Measurements from ENCODE around the gene CYGB.
"Not testable (repeated sequence)": the region's sequence is repeated elsewhere in the genome, so short reads cannot be mapped to it uniquely, and the experiment has no call there.

CYGB gene

GRCh38 chr17:76523084-76524037 lies 14.1 kb downstream of the CYGB start:
- peak; percentile 85 for DNase-seq (ENCODE audit: low read depth)

GRCh38 chr17:76521683-76522082 lies 15.8 kb downstream of the CYGB start:
- not testable (repeated sequence) for DNase-seq (ENCODE audit: low read depth)

GRCh38 chr17:76521262-76521661 lies 16.2 kb downstream of the CYGB start:
- DNase-seq (ENCODE audit: low read depth), result no peak

- no peak for DNase-seq (ENCODE audit: low read depth)
These were observed 18.2 kb downstream of the CYGB start for GRCh38 chr17:76519048-76519966.

- no peak for DNase-seq (ENCODE audit: low read depth)
These were observed 19.9 kb downstream of the CYGB start for GRCh38 chr17:76517638-76518038.

GRCh38 chr17:76515274-76515949 lies 22.1 kb downstream of the CYGB start:
- peak; percentile 50 for DNase-seq (ENCODE audit: low read depth)

GRCh38 chr17:76514355-76514754 lies 23.2 kb downstream of the CYGB start:
- DNase-seq (ENCODE audit: low read depth), result not testable (repeated sequence)

- no peak for DNase-seq (ENCODE audit: low read depth)
These were observed 24.2 kb downstream of the CYGB start for GRCh38 chr17:76513306-76513692.

GRCh38 chr17:76512366-76513305 lies 24.9 kb downstream of the CYGB start:
- no peak for DNase-seq (ENCODE audit: low read depth)

- DNase-seq (ENCODE audit: low read depth), result no peak
These were observed 25.7 kb downstream of the CYGB start for GRCh38 chr17:76511668-76512365.

- DNase-seq (ENCODE audit: low read depth), result no peak
These were observed 26.7 kb downstream of the CYGB start for GRCh38 chr17:76510831-76511244.

- DNase-seq (ENCODE audit: low read depth), result not testable (repeated sequence)
These were observed 28.9 kb downstream of the CYGB start for GRCh38 chr17:76508472-76509063.

GRCh38 chr17:76506408-76507345 lies 30.8 kb downstream of the CYGB start:
- peak; percentile 77 for DNase-seq (ENCODE audit: low read depth)

- no peak for DNase-seq (ENCODE audit: low read depth)
These were observed 33.4 kb downstream of the CYGB start for GRCh38 chr17:76504117-76504516.

GRCh38 chr17:76502341-76503211 lies 34.9 kb downstream of the CYGB start:
- no peak for DNase-seq (ENCODE audit: low read depth)

GRCh38 chr17:76501827-76502307 lies 35.6 kb downstream of the CYGB start:
- no peak for DNase-seq (ENCODE audit: low read depth)

- peak; percentile 99 for DNase-seq (ENCODE audit: low read depth)
These were observed 36.3 kb downstream of the CYGB start, which contains the start of gene RHBDF2 for GRCh38 chr17:76501018-76501826. Gene RHBDF2, minus strand, starts transcription at chr17:76501423. Its CDS starts 19,899 bp downstream, at chr17:76481524.

Data from stimulated activated CD8-positive, alpha-beta memory T cell treated with anti-CD3 and anti-CD28 coated beads, Interleukin-15, amount 100 ng/mL, for 24 hours (primary cell).